KG1 (cell line): ENCODE measurements around the gene SLC7A8.

Source experiments
- DNase-seq: peaks from one replicate; lab custom pipeline; 2025; lab: John Stamatoyannopoulos, UW

Gene SLC7A8

GRCh38 chr14:23154964-23155587, 28.4 kb downstream of the SLC7A8 start:
- no peak for DNase-seq

GRCh38 chr14:23153851-23154796, 29.3 kb downstream of the SLC7A8 start:
- DNase-seq: no peak

GRCh38 chr14:23151342-23151741, 32.1 kb downstream of the SLC7A8 start:
- no peak for DNase-seq

- DNase-seq: no peak
These were observed 33.7 kb downstream of the SLC7A8 start for GRCh38 chr14:23149745-23150144.

- DNase-seq: no peak
These were observed 34.7 kb downstream of the SLC7A8 start for GRCh38 chr14:23148591-23149249.

GRCh38 chr14:23147676-23148075, 35.8 kb downstream of the SLC7A8 start:
- no peak for DNase-seq

- DNase-seq: no peak
These were observed 36.5 kb downstream of the SLC7A8 start for GRCh38 chr14:23146980-23147379.

- DNase-seq: no peak
These were observed 37.0 kb downstream of the SLC7A8 start for GRCh38 chr14:23146351-23146910.

GRCh38 chr14:23145794-23146350, 37.6 kb downstream of the SLC7A8 start:
- DNase-seq: no peak

- DNase-seq: no peak
These were observed 39.5 kb downstream of the SLC7A8 start for GRCh38 chr14:23143911-23144310.

- no peak for DNase-seq
These were observed 40.6 kb downstream of the SLC7A8 start for GRCh38 chr14:23142826-23143225.

GRCh38 chr14:23141706-23142444, 41.6 kb downstream of the SLC7A8 start:
- DNase-seq: no peak

GRCh38 chr14:23140371-23140770, 43.1 kb downstream of the SLC7A8 start:
- DNase-seq: no peak

- DNase-seq: no peak
These were observed 43.6 kb downstream of the SLC7A8 start for GRCh38 chr14:23139874-23140273.

GRCh38 chr14:23137813-23138535, 45.5 kb downstream of the SLC7A8 start:
- no peak for DNase-seq

- DNase-seq: no peak
These were observed 46.2 kb downstream of the SLC7A8 start for GRCh38 chr14:23137192-23137812.

GRCh38 chr14:23136566-23137133, 46.8 kb downstream of the SLC7A8 start:
- no peak for DNase-seq

GRCh38 chr14:23132970-23133369, 50.5 kb downstream of the SLC7A8 start:
- no peak for DNase-seq

GRCh38 chr14:23131482-23131881, 52.0 kb downstream of the SLC7A8 start:
- DNase-seq: no peak

GRCh38 chr14:23130871-23131270, 52.6 kb downstream of the SLC7A8 start:
- no peak for DNase-seq
